Activated naive CD4-positive, alpha-beta T cell treated with anti-CD3 and anti-CD28 coated beads, Interleukin-2, amount 50 U/mL, for 24 hours (primary cell): ENCODE data around the gene CRABP2.

Experiments used
- H3K27ac Mint-ChIP-seq: one replicate; pipeline ENCODE4 v1.8.0; 2021; ENCODE audit warnings: mild to moderate bottlenecking, mixed read lengths
- H3K27me3 Mint-ChIP-seq: one replicate; pipeline ENCODE4 v1.8.0; 2021; ENCODE audit warnings: mixed read lengths
- H3K36me3 Mint-ChIP-seq: one replicate; pipeline ENCODE4 v1.8.0; 2021; ENCODE audit warnings: mixed read lengths
- H3K4me1 Mint-ChIP-seq: one replicate; pipeline ENCODE4 v1.8.0; 2021; ENCODE audit warnings: mixed read lengths
- H3K4me3 Mint-ChIP-seq: one replicate; pipeline ENCODE4 v1.8.0; 2021; ENCODE audit warnings: mild to moderate bottlenecking, mixed read lengths
- H3K9me3 Mint-ChIP-seq: one replicate; pipeline ENCODE4 v1.8.0; 2021; ENCODE audit warnings: mixed read lengths

CRABP2 gene

DNA sequence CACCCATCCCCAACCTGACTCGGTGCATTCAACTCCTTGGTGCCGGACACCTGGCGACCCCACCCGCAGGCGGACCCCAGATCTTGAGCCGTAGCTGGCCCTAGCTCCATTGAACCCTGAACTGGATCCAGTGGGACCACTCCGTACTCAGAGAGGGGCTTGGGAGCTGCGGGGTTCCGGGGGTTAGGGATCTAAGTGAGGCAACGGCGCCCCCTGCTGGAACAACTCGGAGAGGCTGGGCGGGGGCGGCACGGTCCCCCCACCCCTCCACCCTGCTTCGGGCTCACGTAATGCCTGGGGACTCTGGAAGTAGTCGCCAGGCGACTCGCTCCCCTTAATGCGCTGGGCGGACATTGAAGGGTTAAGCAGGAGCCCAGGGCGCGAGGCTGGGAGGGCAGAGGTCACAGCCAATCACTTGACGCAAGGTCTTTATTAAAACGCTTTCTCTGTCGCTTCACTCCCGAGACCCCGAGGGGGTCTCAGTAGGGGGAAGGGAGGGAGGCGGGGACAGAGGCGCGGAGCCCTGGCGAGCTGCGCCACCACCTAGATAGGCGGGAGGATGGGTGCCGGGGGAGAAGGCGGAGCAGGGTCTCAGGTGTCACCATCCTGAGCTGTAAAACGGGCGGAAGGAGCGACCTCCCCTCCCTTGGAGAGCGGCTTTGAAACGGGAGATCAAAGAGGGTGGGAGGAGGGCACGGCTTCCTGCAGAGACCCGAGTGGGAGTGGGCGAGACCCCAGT lies 704 bp upstream of the CRABP2 start:
- Mint-ChIP-seq H3K4me1 (peaks cover 16% of the 10 kb centered on the region), H3K36me3 (no peaks in the 10 kb centered on the region), H3K4me3 (peak overlapping the region; percentile 90), H3K27me3 (peaks cover 3% of the 10 kb centered on the region), H3K27ac (peak overlapping the region; percentile 90), H3K9me3 (no peaks in the 10 kb centered on the region)

DNA sequence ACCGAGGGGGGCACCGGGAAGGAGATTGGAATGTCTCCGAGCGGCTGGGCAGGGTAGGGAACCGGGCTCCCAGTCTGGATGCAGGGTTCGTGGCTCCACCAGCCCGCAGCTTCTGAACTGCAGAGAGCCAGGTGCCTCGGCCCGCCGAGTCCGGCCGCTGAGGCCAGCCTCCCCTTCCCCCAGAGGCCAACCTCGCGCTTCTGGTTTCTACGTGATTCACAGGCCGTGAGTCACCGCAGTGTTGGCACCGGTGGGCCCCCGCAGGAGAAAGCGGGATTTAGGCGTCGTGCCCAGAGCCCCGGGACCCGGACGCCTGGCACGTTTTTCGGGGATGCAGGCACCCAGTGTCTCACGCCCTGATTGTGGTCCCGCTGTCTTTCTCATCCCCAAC lies 458 bp downstream of the CRABP2 start:
- Mint-ChIP-seq H3K4me1 (peaks cover 16% of the 10 kb centered on the region), H3K27me3 (peaks cover 3% of the 10 kb centered on the region), H3K9me3 (no peaks in the 10 kb centered on the region), H3K4me3 (peak overlapping the region; percentile 72), H3K36me3 (no peaks in the 10 kb centered on the region), H3K27ac (no peak overlapping the region)

DNA sequence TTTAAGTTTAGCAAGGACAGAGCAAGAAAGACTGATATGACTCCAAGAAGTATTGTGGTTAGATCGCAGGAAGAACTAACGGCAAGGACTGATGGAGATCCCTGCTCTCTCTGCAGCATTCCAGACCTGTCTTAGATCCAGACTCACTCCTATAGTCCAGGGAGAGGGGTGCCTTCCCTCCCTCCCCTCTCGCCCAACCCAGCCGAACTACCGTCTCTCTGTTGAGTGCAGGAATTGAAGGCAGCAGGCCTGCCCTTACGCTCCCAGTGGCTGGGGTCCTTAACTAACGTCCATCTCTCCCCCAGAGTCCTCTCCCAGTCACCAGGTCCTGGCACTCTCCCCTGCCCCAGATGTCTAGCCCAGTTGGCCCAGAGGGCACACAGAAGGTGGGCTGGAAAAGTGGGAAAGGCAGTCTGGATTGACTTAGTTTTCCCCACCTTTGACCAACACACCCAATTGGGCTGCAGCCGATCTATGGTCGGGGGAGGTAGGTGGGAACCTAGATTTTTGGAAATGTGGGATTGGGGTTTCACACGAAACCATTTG lies 1.1 kb downstream of the CRABP2 start:
- H3K27ac Mint-ChIP-seq: no peak overlapping the region
- H3K27me3 Mint-ChIP-seq: peaks cover 3% of the 10 kb centered on the region
- H3K9me3 Mint-ChIP-seq: no peaks in the 10 kb centered on the region
- peaks cover 2% of the 10 kb centered on the region for H3K36me3 Mint-ChIP-seq
- H3K4me1 Mint-ChIP-seq: peaks cover 16% of the 10 kb centered on the region
- peak overlapping the region; percentile 37 for H3K4me3 Mint-ChIP-seq

GRCh38 chr1:156703741-156704140 lies 1.6 kb downstream of the CRABP2 start:
- peaks cover 16% of the 10 kb centered on the region for H3K4me1 Mint-ChIP-seq
- H3K27ac Mint-ChIP-seq: no peak overlapping the region
- H3K27me3 Mint-ChIP-seq: peaks cover 3% of the 10 kb centered on the region
- peak overlapping the region; percentile 23 for H3K4me3 Mint-ChIP-seq
- H3K9me3 Mint-ChIP-seq: no peaks in the 10 kb centered on the region
- peaks cover 2% of the 10 kb centered on the region for H3K36me3 Mint-ChIP-seq

- Mint-ChIP-seq H3K36me3 (peaks cover 2% of the 10 kb centered on the region), H3K4me1 (peaks cover 16% of the 10 kb centered on the region), H3K27me3 (peaks cover 3% of the 10 kb centered on the region), H3K9me3 (no peaks in the 10 kb centered on the region), H3K27ac (no peak overlapping the region), H3K4me3 (no peak overlapping the region)
Measured at GRCh38 chr1:156703336-156703735, 2.0 kb downstream of the CRABP2 start.

DNA sequence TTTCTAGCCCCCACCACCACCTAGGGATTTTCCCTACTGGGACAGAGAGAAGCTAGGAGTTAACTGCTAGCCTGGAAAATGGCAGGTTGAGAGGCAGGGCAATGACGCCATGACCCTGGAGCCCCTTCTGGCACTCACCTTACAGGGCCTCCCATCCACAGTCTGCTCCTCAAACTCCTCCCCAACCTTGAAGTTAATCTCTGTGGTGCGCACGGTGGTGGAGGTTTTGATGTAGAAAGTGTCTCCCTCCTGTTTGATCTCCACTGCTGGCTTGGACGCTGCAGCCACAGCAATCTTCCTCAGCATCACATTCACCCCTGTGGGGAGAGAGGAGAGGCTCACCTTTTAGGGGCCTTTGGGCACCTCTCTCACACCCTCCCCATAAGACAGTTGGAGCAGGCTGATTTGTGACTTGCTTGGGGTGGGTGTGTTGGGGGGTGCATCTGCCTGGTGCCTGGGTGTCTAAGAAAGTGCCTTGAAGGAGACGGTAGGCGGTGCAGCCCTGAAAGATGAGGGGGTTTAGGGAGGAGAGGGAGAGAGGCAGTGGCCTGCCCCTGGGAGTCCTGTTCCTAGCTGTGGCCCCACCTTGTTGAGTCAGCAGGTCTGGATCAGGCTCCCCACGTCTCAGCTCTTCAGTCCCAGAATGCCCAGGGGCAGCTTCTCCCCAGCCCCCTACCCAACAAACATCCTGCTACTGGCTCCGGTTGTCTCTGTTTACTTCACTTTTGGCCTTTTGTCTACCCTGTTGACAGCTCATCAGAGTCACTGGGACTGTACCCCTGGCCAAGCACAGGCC lies 4.4 kb downstream of the CRABP2 start:
- H3K27me3 Mint-ChIP-seq: peaks cover 4% of the 10 kb centered on the region
- no peak overlapping the region for H3K4me3 Mint-ChIP-seq
- H3K9me3 Mint-ChIP-seq: no peaks in the 10 kb centered on the region
- H3K4me1 Mint-ChIP-seq: peaks cover 4% of the 10 kb centered on the region
- H3K36me3 Mint-ChIP-seq: peaks cover 2% of the 10 kb centered on the region
- no peak overlapping the region for H3K27ac Mint-ChIP-seq

GRCh38 chr1:156698995-156699394 lies 6.4 kb downstream of the CRABP2 start:
- Mint-ChIP-seq H3K4me3 (no peak overlapping the region), H3K9me3 (no peaks in the 10 kb centered on the region), H3K27me3 (peaks cover 8% of the 10 kb centered on the region), H3K36me3 (peaks cover 2% of the 10 kb centered on the region), H3K4me1 (no peaks in the 10 kb centered on the region), H3K27ac (no peak overlapping the region)

DNA sequence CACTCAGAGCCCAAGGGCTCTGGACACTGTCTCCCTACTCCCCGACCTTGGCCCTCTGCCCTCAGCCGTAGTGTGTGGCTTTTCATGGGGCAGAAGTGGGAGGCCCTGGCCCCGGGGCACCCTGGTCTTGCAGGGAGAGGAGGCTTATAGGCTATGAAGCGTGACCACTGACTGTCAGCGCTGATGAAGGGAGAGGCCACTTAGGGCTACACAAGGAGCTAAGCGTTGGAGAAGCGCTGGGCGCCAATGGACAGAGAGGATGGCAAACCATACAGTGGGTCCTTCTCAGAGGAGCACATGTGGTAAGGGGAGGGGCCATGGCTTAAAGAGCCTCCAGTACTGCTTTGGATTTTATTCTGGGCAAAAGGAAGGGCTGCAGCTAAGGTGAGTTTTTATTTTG lies 7.9 kb downstream of the CRABP2 start:
- H3K4me3 Mint-ChIP-seq: no peak overlapping the region
- peaks cover 13% of the 10 kb centered on the region for H3K27me3 Mint-ChIP-seq
- no peaks in the 10 kb centered on the region for H3K9me3 Mint-ChIP-seq
- H3K36me3 Mint-ChIP-seq: peaks cover 2% of the 10 kb centered on the region
- peaks cover 11% of the 10 kb centered on the region for H3K4me1 Mint-ChIP-seq
- no peak overlapping the region for H3K27ac Mint-ChIP-seq

GRCh38 chr1:156696755-156697154 lies 8.6 kb downstream of the CRABP2 start:
- peaks cover 20% of the 10 kb centered on the region for H3K27me3 Mint-ChIP-seq
- H3K36me3 Mint-ChIP-seq: peaks cover 5% of the 10 kb centered on the region
- H3K9me3 Mint-ChIP-seq: no peaks in the 10 kb centered on the region
- no peak overlapping the region for H3K4me3 Mint-ChIP-seq
- H3K4me1 Mint-ChIP-seq: peaks cover 18% of the 10 kb centered on the region
- H3K27ac Mint-ChIP-seq: no peak overlapping the region

GRCh38 chr1:156694690-156694962 lies 10.8 kb downstream of the CRABP2 start:
- H3K27me3 Mint-ChIP-seq: peaks cover 27% of the 10 kb centered on the region
- no peak overlapping the region for H3K27ac Mint-ChIP-seq
- H3K9me3 Mint-ChIP-seq: no peaks in the 10 kb centered on the region
- H3K36me3 Mint-ChIP-seq: peaks cover 5% of the 10 kb centered on the region
- no peak overlapping the region for H3K4me3 Mint-ChIP-seq
- peaks cover 20% of the 10 kb centered on the region for H3K4me1 Mint-ChIP-seq

DNA sequence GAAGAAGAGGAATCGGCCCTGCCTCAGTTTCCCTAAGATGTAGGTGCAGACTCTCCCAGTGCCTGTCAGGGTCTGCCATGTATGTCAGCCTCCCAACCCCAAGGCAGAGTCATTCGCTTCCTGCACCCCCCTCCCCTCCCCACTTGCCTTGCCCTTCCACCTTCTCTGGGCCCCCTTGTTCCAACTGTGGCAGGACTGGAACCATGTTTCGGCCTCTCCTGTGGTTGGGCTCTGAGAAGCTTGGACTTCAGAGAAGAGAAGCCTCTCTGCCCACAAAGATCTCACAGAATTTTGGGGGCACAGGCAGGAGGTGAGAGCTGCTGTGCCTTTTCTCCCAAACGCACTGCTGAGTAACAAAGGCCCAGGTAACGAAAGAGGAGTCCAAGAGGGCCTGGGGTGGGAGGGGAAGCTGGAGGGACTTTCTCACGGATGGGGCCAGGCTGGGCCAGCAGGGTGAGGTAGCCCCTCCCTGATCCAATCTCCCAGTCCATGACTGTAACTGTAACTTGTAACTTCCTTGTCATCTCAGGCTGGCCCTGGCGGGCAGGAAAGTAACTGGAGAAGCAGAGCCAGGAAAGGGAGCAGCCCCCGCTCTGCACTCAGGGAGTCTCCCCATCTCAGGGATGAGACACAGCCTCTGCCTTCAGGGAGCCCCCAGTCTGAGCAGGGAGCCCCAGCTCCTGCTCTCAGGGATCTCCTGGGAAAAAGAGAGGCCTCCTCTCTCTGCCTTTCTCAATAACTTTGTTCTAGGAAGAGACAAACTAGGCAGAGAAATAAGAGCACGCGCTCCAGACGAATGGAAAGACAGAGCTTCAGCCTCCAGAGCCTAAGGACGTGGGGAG lies 11.3 kb downstream of the CRABP2 start:
- Mint-ChIP-seq H3K9me3 (no peaks in the 10 kb centered on the region), H3K4me1 (peaks cover 24% of the 10 kb centered on the region), H3K27me3 (peaks cover 29% of the 10 kb centered on the region), H3K4me3 (no peak overlapping the region), H3K27ac (no peak overlapping the region), H3K36me3 (peaks cover 3% of the 10 kb centered on the region)

- peaks cover 31% of the 10 kb centered on the region for H3K27me3 Mint-ChIP-seq
- peaks cover 3% of the 10 kb centered on the region for H3K36me3 Mint-ChIP-seq
Measured at GRCh38 chr1:156692925-156693847, 12.2 kb downstream of the CRABP2 start.

DNA sequence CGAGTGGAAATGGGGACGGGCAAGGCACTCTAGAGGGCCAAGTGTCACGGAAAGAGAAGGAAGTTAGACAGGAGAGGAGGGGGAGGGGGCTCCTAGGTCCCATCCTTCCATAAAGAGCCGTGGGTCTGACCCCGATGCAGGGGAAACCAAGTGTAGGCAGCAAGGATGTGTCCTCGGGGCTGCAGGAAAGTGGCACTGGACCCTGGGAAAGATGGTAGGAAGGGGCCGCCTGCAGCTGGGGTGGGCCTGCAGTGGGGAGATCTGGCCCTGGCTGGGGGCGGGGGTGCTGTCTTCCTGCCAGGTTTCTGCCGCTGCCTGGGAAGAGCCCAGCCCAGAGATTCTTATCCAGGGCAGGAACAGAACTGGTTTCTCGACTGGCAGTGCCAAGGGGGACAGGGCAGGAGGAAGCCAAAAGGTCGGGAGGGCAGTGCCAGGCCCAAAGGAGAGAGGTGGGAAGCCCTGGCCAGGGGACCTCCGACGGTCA lies 12.9 kb downstream of the CRABP2 start:
- H3K4me3 Mint-ChIP-seq: no peak overlapping the region
- peaks cover 24% of the 10 kb centered on the region for H3K4me1 Mint-ChIP-seq
- H3K27me3 Mint-ChIP-seq: peaks cover 31% of the 10 kb centered on the region
- peaks cover 3% of the 10 kb centered on the region for H3K36me3 Mint-ChIP-seq
- H3K9me3 Mint-ChIP-seq: no peaks in the 10 kb centered on the region
- no peak overlapping the region for H3K27ac Mint-ChIP-seq

More at GRCh38 chr1:156692925-156693847, 12.2 kb downstream of the CRABP2 start:
- Mint-ChIP-seq H3K27ac (peak overlapping the region; percentile 6), H3K4me3 (no peak overlapping the region), H3K4me1 (peaks cover 24% of the 10 kb centered on the region), H3K9me3 (no peaks in the 10 kb centered on the region)

DNA sequence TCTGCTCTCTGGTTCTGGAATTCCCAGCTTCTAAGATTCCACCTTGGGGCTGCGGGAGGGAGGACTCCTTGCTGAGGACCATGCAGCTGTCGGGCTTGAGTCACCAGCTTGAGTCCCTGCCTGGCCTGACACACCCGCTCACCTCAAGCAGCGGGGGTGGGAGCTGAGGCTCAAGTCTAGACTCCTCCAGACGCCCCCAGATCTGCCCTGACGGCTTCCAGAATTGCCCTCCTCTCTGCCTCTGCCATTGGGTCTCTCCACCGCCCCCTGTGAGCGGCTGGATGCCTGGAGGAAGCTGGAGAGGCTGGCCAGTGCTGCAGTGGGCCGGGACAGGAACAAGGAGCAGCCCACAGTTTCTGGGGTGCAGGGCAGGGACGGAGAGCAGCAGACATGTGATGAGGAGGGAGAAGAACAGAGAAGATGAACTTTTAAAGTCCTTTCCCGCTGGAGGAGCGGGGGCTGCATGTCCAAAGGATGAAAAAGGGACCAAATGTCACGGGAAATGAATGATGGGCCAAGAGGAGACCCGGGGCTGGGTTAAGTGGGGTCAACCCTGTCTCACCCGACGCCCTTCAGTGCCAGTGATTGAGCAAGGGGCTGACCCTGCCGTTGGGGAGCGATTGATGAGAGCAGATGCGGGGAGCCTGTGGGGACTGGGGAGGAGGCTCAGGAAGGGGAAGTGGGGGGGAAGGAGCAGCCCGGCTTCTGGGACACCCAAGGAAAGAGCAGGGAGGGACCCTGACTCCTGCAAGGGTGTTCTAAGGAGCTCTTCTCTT lies 13.5 kb downstream of the CRABP2 start:
- Mint-ChIP-seq H3K4me3 (no peak overlapping the region), H3K36me3 (peaks cover 3% of the 10 kb centered on the region), H3K27ac (no peak overlapping the region), H3K27me3 (peaks cover 31% of the 10 kb centered on the region), H3K4me1 (peaks cover 24% of the 10 kb centered on the region), H3K9me3 (no peaks in the 10 kb centered on the region)
